A673 (cell line): ENCODE data around the gene FAM180A. TPM values are rescaled to one million over a fixed set of nuclear protein-coding genes. Genes with fewer than 3 reads are reported as not detected.

Experiments used
- BruUV-seq: library from RNA; stranded (reverse); fragments of 400-500 nt; replicated peaks from 2 replicates; lab custom pipeline; 2021; lab: Mats Ljungman, UMichigan
- CTCF ChIA-PET: fragments of 300-600 bp; sonication (Branson Sonifier 250); formaldehyde crosslinking; loops from one replicate; lab custom pipeline; 2022; ENCODE audit warnings: antibody characterized with exemption; lab: Charles Lee
- POLR2A ChIA-PET: fragments of 300-600 bp; sonication (Branson Sonifier 250); formaldehyde crosslinking; loops from one replicate; lab custom pipeline; 2022; ENCODE audit warnings: antibody characterized with exemption; ENCODE audit not compliant: low non-redundant PET; lab: Charles Lee
- DNase-seq: peaks from one replicate; pipeline ENCODE4 v3.0.0-alpha.2; 2015; ENCODE audit warnings: low spot score
- H3K27ac ChIP-seq: fragments of 200-600 bp; sonication (generic); 2 replicates; pipeline ENCODE4 v1.5.1; 2016; ENCODE audit warnings: mixed run types, low read depth, mild to moderate bottlenecking, mixed read lengths, antibody characterized with exemption, low read length; ENCODE audit not compliant: poor library complexity, severe bottlenecking
- H3K27me3 ChIP-seq: fragments of 200-600 bp; sonication (generic); replicated peaks from 2 replicates; pipeline ENCODE4 v1.6.1; 2017; ENCODE audit warnings: mixed run types, low read depth, mild to moderate bottlenecking, mixed read lengths, antibody characterized with exemption, low read length; ENCODE audit not compliant: insufficient read depth, poor library complexity
- H3K36me3 ChIP-seq: fragments of 200-600 bp; sonication (generic); 2 replicates; pipeline ENCODE4 v1.6.1; 2016; ENCODE audit warnings: mixed run types, mild to moderate bottlenecking, mixed read lengths, antibody characterized with exemption, low read length; ENCODE audit not compliant: insufficient read depth, poor library complexity, severe bottlenecking
- H3K4me1 ChIP-seq: fragments of 200-600 bp; sonication (generic); 2 replicates; pipeline ENCODE4 v1.6.1; 2017; ENCODE audit warnings: mixed run types, mild to moderate bottlenecking, mixed read lengths, antibody characterized with exemption, low read length; ENCODE audit not compliant: insufficient read depth, poor library complexity, severe bottlenecking
- H3K4me3 ChIP-seq: fragments of 200-600 bp; sonication (generic); 2 replicates; pipeline ENCODE4 v1.5.1; 2016; ENCODE audit warnings: low read depth, mixed run types, mild to moderate bottlenecking, mixed read lengths, low read length; ENCODE audit not compliant: poor library complexity, severe bottlenecking
- H3K9me3 ChIP-seq: fragments of 200-600 bp; sonication (generic); 2 replicates; pipeline ENCODE4 v1.6.1; 2016; ENCODE audit warnings: mixed run types, low read depth, mild to moderate bottlenecking, mixed read lengths, antibody characterized with exemption, low read length; ENCODE audit not compliant: poor library complexity, severe bottlenecking
- CTCF ChIP-seq: fragments of 300-800, 200-600 bp; sonication (generic); conservative IDR thresholded peaks from 2 replicates; pipeline ENCODE4 v1.5.1; 2017; ENCODE audit warnings: low read depth, mild to moderate bottlenecking, antibody characterized with exemption, low read length, moderate library complexity, mixed read lengths
- EZH2 ChIP-seq: fragments of 200-600 bp; sonication (generic); IDR thresholded peaks from 2 replicates; pipeline ENCODE4 v1.6.1; 2017; ENCODE audit warnings: borderline replicate concordance, low read depth, mild to moderate bottlenecking, mixed read lengths, antibody characterized with exemption, low read length; ENCODE audit not compliant: poor library complexity, severe bottlenecking
- intact Hi-C: fragments of 100-400 bp; cut with micrococcal nuclease; formaldehyde crosslinking; loops from one replicate; pipeline ENCODE4 v1.10.0; 2022; ENCODE audit not compliant: unreplicated experiment
- total RNA-seq: library from RNA; stranded (reverse); gene quantifications from 2 replicates; pipeline ENCODE4 v1.2.3, GENCODE V29; 2021

Gene FAM180A
- total RNA-seq, 1 experiment from 2014 or later, result not detected

DNA sequence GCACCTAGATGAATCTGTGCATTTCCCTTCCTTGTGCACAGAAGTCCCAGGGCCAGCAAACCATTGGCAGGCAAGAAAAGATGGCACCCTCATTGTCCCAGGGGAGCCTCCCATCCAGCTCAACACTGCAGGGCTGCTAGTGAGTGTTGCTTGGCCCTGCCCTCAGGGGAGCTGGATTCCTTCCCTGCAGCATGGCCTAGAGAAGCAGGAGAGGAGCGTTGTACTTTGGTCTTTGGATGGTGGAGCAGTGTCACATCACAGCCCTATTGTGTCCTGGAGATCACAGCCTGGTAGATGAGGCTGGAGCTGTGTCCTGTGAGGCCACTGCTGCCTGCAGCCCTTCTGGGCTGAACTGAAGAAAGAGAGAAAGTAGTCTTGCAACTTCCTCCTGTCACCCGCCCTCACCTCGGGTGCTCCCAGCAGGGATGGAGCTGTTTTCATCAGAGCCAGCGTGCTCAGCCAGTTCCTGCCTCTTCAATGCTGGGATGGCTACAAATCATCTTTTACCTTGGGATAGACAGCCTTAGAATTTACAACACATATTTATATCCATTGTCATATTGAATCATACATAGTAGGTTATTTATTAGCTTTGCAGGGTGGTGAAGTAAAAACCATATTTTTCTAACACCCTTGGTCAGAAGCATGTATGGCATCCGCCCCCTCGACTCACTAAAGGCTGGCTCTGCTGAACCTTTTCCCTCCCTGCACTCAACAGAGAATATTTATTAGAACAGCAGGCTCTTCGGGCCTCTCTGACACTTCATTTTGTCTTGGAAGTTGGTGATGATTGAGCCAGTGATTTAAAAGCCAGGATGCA lies 43.1 kb upstream of the FAM180A start:
- Histone ChIP-seq H3K9me3 (no peaks in the 10 kb centered on the region), H3K36me3 (no peaks in the 10 kb centered on the region), H3K27me3 (no peaks in the 10 kb centered on the region), H3K4me3 (no peak overlapping the region), H3K4me1 (no peaks in the 10 kb centered on the region), H3K27ac (no peak overlapping the region)
- CTCF ChIA-PET, result no interaction called here
- no peak for TF ChIP-seq EZH2
- TF ChIP-seq CTCF, result no peak
- no TSS peak for BruUV-seq
- intact Hi-C loops, result no loop called here
- POLR2A ChIA-PET, result no interaction called here
- DNase-seq, result no peak

- ChIA-PET CTCF (no interaction called here), POLR2A (no interaction called here)
- TF ChIP-seq CTCF, result no peak
- TF ChIP-seq EZH2, result no peak
- intact Hi-C loops, result no loop called here
- BruUV-seq, result no TSS peak
- Histone ChIP-seq H3K27me3 (peaks cover 5% of the 10 kb centered on the region), H3K4me1 (no peaks in the 10 kb centered on the region), H3K4me3 (no peak overlapping the region), H3K9me3 (no peaks in the 10 kb centered on the region), H3K27ac (no peak overlapping the region), H3K36me3 (no peaks in the 10 kb centered on the region)
- no peak for DNase-seq
Observed at GRCh38 chr7:135790371-135790977, 41.9 kb upstream of the FAM180A start.

DNA sequence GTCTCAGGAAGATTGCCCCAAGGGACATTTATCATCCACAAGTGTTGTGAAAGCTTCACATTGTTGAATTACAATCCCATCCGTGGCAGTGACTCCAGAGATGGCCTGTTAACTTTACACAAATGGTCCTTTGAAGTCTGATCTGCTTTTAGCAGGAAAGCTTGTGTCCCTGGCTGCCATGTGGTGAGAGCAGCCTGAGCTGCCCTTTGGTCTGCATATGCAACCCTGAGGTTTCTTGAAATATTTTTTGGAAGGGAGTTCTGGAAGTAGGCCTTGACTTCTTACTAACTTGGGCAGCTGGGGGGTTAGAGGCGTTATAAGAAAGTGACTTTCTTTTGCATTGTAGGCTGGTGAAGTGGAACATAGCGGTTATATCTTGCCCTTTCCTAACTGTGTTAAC lies 41.3 kb upstream of the FAM180A start:
- peaks cover 7% of the 10 kb centered on the region for H3K27me3 ChIP-seq
- no peak overlapping the region for H3K27ac ChIP-seq
- H3K9me3 ChIP-seq, result no peaks in the 10 kb centered on the region
- CTCF ChIA-PET, result no interaction called here
- no peaks in the 10 kb centered on the region for H3K36me3 ChIP-seq
- POLR2A ChIA-PET, result no interaction called here
- TF ChIP-seq EZH2, result no peak
- no peak for TF ChIP-seq CTCF
- intact Hi-C loops, result no loop called here
- H3K4me1 ChIP-seq, result no peaks in the 10 kb centered on the region
- no TSS peak for BruUV-seq
- no peak overlapping the region for H3K4me3 ChIP-seq
- no peak for DNase-seq
